A673 (cell line): ENCODE data around the gene ZFP3.

ENCODE experiments used
- CTCF ChIP-seq: fragments of 300-800, 200-600 bp; sonication (generic); conservative IDR thresholded peaks from 2 replicates; pipeline ENCODE4 v1.5.1; 2017; ENCODE audit warnings: low read depth, mild to moderate bottlenecking, antibody characterized with exemption, low read length, moderate library complexity, mixed read lengths
- EZH2 ChIP-seq: fragments of 200-600 bp; sonication (generic); IDR thresholded peaks from 2 replicates; pipeline ENCODE4 v1.6.1; 2017; ENCODE audit warnings: borderline replicate concordance, low read depth, mild to moderate bottlenecking, mixed read lengths, antibody characterized with exemption, low read length; ENCODE audit not compliant: poor library complexity, severe bottlenecking

DNA sequence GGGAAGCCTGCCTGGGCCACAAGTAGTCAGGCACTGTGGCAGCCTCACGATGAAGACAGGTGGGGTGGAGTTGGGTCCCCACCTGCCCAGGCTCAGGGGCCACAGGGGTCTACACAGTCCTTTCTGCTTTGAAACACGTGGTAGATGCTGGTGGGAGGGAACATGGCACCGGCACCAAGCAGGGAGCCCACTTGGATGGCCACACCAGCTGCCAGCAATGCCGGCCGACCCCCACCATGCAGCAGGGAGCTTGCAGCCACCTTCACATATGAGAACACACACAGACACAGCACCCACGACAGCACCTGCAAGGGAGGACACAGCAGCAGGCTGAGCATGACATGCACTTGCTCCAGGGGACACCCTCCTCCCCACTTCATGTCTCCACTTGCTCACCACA is 45.4 kb upstream of the ZFP3 start:
- no peak for TF ChIP-seq EZH2
- TF ChIP-seq CTCF: no peak
